ENCODE measurements around the gene CST11.

Gene CST11

DNA sequence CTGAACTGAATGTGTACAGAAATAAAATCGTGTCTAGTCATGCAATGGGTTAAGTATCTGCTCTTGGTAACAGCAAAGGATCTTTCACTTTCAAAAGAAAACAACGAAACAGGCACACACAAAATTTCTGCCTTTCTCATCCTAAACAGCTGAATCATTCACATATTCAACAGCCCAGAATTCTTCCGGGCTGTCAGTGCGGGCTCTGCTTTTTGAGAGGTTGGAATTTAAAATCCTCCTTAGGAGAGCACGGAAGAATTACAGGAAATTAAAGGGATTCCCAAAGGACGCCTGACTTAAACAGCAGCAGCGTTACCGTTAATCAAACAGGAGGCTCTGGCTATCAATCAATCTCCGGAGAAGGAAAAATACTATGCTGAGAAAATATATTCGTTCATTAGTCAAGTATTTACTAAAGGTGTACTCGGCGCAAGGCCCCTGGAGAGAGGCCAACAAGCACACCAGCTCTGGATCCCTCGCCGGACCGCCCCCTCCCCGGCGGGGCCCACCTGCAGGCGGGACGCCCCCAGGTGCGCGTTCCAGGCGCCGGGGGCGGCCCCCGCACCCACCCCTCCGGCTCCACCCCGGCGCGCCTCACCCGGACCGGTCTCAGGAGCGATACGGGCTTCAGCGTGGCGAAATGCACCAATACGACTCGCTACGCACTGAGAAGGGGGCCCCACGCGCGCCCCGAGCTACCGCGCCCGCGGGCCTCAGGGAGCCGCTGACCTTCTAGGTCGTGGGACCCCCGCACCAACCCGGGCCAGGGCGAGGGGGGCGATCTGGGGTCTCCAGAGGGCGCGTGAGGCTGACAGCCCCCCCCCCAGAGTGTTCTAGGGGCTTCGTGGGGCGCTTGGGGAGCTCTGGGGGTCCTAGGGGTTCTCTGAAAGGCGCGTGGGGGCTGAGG lies 32.4 kb downstream of the CST11 start:
- DNase-seq = peak; percentile 27

DNA sequence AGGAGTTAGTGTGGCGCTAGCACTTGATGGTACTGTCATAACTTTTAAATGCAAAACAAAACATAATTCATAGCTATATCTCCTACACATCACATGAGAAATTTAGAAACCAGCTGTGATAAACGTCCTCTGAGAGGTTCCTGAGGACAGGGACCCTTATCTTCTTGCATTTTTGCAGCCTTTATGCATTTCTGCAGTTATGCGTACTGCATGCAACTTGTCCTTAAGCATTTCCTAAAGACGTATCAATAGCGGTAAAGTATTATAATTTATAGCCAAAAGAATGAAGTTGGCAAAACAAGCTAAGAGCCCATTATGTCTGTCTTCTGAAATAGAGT lies 33.0 kb downstream of the CST11 start:
- DNase-seq = no peak

DNA sequence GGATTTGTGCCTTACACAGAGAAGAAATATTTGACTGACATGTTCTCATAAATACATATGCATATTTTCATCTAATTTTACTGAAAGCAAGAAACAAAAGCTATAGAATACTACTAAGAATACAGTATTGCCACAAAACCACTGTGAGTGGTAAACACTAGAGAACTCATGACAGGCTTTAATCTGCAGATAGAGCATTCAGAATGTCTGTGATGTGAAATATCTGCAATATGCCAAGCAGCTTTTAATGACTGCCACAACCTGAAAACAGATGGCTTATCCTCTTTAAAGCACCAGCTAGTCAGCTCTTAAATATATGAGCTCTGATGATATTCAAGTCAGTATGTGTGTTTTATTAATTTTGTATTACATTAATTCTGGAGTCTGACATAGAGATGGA lies 34.8 kb downstream of the CST11 start:
- no peak for DNase-seq

DNA sequence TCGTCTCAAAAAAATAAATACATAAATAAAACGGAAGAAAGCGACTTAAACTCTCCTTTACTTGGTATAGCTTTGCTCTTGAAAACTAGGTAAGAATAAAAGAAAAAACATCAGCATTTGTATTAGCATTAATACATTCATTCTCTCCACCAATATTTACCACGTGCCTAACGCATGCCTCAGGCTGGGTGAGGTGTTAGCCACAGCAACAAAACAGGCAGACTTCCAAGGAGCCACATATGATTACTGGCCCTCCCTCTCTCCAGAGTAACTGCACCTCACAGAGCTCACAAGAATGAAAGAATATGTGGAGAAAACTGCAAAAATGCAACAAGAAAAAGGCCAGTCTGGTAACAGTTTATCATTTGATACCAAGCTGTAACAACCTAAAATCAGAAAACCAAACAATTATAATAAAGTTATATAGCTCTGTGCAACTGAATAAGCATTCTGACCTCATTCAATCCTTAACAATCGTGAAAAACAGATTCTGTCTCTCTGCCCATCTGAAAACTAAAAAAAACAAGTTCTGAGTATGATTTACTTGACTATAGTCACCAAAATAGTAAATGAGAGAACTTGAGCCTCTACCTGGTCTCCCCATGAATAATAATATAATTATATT lies 36.6 kb downstream of the CST11 start:
- DNase-seq = no peak

DNA sequence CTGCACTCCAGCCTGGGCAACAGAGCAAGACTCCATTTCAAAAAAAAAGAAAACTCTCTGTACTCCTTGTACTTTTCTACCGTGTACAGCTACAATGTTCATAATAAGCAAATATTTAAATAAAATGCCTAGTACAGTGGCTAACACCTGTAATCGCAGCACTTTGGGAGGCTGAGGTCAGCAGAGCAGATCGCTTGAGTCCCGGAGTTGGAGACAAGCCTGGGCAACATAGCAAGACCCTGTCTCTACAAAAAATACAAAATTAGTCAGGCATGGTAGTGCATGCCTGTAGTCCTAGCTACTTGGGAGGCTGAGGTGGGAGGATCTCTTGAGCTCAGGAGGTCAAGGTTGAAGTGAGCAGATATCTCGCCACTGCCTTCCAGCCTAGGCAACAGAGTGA lies 37.1 kb downstream of the CST11 start:
- DNase-seq = no peak

DNA sequence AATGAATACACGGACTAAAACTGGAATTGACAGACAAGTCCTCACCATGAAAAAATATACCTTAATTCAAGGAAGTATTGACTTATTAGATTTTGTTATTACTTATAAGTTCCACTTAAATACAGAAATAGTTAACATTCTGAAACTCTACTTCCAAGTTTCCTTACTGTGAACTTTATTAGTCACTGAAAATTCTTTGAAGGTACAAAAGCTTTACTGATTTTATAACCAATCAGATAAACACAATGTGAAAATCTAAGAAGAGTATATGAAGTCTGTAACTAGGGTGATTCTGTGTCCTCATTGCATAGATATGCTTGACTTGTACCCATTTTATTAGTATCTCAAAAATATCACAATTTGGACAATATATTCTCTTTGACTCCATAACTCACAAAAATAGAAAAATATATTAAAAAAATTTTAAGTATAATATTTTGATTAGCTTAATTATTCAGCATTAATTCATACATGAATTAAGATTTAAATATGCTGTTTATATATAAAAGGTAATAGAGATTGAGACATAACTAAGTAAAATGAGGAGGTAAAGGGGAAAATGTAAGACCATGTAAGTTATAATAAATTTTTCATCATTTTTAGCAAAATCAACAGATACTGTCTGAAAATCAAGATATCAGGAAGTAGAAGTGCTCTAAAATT lies 38.0 kb downstream of the CST11 start:
- no peak for DNase-seq

DNA sequence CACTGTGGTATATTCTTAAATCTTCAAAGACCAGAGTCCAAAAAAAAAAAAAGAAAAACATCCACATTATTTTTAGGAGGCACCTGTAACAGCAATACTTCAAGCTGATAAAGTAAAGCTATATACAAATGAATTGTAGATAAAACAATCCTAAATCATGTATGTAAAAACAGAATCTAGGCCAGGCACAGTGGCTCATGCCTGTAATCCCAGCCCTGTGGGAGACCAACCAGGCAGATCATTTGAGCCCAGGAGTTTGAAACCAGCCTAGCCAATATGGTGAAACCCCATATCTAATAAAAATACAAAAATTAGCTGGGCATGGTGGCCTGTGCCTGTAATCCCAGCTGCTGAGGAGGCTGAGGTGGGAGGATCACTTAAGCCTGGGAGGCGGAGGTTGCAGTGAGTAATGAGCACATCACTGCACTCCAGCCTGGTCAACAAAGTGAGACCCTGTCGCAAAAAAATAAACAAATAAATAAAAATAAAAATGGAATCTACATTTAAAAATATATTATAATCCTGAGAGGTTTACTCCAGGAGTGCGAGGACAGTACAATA lies 38.7 kb downstream of the CST11 start:
- DNase-seq = no peak

DNA sequence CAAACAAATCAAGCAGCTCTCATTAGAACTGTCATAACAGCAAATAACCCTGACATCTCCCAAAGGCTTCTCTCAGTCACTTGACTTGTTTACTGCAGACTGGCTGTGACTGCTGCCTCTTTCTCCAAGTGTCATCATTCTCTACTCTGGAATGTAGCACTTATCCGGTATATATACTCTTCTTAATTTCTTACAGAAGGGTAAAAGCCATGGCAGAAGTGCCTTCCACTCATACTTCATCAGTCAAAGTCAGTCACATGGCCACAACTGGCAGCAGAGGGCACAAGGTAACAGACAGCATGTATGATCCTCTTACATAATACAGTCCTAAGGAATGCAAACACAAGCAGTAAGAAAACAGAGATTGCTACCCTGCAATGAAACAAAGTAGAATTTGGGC lies 40.6 kb downstream of the CST11 start:
- DNase-seq = no peak

DNA sequence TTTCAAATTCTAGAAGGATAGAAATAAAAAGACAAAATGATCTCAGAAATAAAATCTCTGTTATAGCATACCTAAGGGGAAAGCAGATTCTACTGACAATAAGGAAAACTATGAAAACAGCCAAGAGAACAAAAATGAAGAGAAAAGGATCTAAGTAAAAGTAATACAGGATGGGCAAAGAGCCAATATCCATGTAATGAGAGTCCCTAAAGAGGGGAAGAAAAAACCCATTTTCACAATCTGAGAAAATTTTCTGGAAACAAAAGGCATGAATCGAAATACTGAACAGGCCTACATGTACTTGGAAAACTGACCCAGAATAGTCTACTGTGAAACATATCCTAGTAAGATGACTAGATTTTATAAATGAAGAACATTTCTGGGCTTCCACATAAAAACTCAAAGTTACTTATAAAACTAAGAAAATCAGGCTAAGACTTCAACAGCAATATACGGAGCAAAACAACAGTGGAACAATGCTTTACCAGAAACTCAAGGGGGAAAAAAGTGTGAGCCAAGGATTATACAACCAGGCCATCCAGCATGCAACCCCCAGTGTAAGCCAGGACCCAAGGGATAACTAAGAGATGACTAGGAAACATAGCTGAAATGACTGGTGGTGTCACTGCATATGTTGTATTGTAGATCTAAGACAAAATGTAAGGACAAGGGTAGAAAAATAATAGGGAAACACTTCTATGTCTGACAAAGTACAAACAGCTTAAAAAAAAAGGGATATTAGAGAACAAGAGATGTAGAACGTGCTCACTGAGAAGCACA lies 41.6 kb downstream of the CST11 start:
- no peak for DNase-seq

DNA sequence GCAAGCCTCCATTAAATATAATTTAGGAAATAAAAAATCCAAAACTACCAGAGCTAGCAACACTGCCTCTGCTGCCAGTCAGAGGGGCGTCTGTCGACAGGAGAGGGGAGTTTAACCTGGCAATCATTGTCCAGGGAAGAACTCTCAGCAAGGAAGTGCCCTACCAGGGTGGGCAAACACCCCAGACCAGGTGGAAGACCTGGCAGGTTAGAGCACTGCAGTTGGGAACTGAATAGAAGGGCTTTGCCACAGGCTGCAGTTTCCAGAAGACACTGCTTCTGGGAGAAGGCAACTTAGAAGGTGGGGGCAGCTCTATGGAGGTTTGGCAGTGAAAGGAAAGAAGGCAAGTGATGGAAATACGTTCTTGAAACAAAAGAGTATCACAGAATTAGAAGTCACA lies 42.9 kb downstream of the CST11 start:
- DNase-seq = no peak

DNA sequence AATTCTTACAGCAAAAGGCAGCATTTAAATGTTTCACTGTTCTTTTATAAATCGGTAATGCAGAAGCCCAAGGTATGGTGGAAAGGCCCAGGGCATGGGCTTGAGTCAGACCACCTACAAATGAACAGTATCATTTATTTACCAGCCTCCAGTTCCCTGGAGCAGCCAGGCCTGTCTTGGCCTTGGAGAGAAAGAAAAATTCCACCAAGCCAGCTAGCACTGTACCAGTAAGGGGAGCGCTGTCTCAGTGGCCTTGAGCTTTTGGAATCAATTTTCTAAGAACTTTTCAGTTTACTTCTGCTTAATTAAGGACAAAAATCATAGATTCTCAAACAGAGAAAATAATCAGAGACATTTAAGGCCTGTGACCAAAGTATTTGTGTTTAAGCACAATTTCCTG lies 43.7 kb downstream of the CST11 start:
- DNase-seq = no peak

DNA sequence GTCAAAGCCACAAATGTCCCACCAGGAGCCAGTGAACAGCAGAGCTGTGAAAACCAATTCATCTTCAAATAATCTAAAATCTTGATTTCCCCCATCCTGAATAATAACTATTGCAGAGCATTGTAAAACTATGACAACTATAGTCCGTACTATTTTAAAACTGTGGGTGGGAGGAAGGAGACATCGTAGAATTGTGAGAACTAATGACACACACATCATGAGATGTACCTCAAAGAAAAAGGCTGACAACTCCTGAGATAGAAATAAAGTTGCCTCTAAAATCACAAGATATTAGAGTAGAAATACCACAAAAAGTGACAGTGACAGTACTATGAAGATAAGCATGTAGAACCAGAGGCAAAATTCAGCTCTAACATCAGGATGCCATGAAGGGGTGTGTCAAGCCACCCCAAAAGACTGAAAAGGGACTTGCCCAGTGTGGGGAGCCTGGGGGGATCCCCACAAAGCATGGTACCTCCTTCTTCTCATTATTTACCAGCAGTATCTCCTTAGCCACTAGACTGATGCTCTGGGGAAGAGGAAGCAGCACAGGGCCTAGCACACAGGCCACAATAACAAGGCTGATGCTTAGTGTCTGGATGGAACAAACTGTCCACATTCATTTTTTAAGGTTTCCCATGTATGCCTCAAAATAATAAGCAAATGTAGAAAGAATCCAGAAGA lies 44.8 kb downstream of the CST11 start:
- no peak for DNase-seq

DNA sequence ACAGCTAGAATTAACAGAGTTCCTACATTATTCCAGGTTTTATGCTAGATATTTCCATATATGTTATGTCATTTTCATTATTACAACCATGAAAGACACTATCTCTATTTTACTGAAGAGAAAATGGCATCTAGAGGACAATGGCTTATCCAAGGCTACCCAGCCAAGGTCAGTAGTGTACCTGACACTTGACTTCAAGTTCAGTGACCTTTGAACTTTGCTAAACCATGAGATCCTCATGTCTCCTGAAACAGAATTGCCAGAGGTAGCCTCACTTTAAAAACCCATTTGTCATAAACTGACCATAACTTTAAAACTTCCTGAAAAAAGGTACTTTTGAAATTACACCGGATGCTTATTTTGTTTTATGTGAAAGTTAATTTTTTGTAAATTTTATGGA lies 45.8 kb downstream of the CST11 start:
- DNase-seq = no peak

DNA sequence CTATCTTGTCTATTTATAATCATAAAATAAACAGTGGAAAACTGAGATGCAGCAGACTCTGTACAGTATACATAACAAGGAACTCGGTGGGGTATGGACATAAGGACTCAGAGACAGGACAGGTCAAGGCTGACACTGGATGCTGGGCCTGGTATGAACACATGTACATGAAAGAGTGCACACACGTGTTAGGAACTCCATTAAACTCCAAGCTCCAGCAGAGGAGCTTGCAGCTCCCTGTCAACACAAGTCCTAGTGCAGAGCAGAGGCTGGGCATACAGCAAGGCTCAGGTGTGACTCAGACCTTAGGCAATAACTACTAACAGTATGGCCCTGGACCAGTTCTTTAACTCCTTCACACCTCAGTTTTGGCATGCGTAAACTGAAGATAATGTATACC lies 48.5 kb downstream of the CST11 start:
- DNase-seq = no peak

DNA sequence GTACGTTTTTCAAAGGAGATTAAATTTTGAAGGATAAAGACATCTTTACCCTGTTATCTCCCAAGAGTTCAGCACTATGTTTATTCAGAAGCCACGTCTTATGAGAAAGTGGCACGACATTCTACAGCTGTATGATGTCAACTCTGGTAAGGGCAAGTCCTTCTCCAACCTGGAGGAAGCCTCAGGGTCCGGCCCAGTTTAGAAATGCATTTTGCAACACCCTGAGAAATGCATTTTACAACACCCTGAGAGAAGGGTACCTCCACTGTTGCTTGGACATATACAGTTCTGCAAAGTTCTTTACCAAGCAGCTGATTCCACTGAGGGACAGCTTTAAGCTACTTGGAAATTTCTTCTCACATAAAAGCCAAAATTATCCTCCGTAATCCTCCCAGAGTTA lies 48.9 kb downstream of the CST11 start:
- no peak for DNase-seq

DNA sequence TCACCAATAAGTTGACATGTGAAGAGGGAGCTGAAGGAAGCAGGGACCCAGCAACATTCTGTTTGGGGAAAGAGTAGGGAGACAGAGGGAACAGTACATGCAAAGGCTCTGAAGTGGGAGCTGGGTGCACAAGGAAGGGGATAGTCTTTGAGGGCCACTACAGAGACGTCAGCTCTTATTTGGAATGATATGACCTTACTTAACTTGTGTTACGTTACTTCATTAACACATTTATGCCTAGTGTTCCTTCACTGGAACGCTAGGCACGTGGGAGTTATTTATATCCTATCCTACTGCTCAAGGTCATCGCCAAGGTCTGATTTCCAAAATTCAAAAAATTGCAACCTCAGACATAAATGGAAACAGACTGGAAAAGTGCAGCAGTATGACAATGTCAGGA lies 51.6 kb downstream of the CST11 start:
- DNase-seq = no peak

Measured in effector CD8-positive, alpha-beta T cell (primary cell).